ENCODE results near the gene TCL1A.

GRCh38 chr14:95722525-95723190 lies 8.7 kb upstream of the TCL1A start:
- TF ChIP-seq POLR2A (IDR thresholded peaks at IDR 0.05) (no peak), CTCF (IDR thresholded peaks at IDR 0.05) (no peak)

Measured in adrenal gland (tissue), 5 donors.